ENCODE data around the gene NFATC4.

NFATC4 gene

DNA sequence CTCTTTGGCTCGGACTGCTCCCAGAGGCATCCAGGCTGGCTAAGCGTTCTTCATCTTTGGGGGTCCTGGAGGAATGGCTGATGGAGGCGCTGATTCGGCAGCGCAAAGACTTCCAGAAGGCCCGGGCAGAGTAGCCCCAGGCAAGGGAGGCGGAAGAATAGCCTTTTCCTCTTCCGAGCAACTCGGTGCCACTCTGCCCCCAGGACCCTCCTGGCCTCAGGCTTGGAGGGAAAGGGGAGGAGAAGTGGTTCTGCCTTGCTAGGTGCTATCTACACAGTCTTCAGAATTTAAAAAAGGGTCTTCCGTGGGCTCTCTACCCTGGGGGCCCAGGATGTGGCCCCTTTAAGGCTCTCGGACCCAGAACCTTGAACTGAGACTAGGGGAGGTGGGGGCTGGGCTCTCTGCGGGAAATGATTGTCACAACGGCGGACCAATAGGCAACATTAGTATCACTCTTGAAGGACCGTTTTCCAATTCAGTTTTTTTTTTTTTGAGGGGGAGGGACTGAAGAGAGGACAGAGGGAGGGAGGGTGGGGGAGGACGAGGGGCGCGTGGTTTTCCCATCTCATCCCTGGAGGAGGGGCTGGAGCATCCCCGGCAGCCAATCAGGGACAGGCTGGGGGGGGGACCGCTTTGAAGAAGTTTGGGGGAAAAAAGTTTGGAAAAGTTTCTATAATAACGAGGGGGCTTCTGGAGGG, at the start of gene NFATC4:
Gene NFATC4 (plus strand): TSS at position 671 of the 698 bp plus-strand sequence. CDS start 157 bp downstream, outside the sequence.
- peak; percentile 26 to 27 for DNase-seq
- TF ChIP-seq GATA1 (IDR thresholded peaks at IDR 0.05; ENCODE audit: low read depth, low read length) (no peak), POLR2A (IDR thresholded peaks at IDR 0.05; ENCODE audit: low read length) (no peak)

DNA sequence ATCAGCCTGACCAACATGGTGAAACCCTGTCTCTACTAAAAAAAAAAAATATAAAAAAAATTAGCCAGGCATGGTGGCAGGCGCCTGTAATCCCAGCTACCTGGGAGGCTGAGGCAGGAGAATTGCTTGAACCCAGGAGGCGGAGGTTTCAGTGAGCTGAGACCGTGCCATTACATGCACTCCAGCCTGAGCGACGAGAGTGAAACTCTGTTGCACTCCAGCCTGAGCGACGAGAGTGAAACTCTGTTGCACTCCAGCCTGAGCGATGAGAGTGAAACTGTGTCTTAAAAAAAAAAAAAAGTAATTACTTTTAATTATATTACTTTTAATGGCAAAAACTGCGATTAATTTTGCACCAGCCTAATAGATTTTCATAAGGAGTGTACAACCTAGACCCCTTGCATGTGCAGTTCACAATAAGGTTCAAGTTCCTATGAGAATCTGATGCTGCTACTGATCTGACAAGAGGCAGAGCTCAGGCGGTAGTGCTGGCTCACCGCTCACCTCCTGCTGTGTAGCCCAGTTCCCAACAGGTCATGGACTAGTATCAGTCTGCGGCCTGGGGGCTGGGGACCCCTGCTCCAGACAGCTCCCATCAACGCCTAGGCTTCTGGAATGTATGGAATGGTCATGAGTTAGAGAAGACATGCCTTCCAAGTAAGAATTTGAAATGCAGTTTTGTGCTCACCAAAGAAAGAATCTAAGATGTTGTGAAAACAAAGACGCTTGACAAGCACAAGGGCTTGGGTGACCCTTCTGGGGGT, 46.6 kb upstream of the NFATC4 start:
- no peak for DNase-seq
- TF ChIP-seq POLR2A (IDR thresholded peaks at IDR 0.05; ENCODE audit: low read length) (no peak), GATA1 (IDR thresholded peaks at IDR 0.05; ENCODE audit: low read depth, low read length) (no peak)

- no peak for TF ChIP-seq GATA1 (IDR thresholded peaks at IDR 0.05; ENCODE audit: low read depth, low read length)
- TF ChIP-seq POLR2A (IDR thresholded peaks at IDR 0.05; ENCODE audit: low read length) = no peak
- DNase-seq = no peak
Measured at GRCh38 chr14:24322672-24323071, 45.3 kb upstream of the NFATC4 start.

- no peak for TF ChIP-seq POLR2A (IDR thresholded peaks at IDR 0.05; ENCODE audit: low read length)
- no peak for TF ChIP-seq GATA1 (IDR thresholded peaks at IDR 0.05; ENCODE audit: low read depth, low read length)
- no peak for DNase-seq
Measured at GRCh38 chr14:24323341-24323740, 44.6 kb upstream of the NFATC4 start.

- DNase-seq = no peak
- TF ChIP-seq GATA1 (IDR thresholded peaks at IDR 0.05; ENCODE audit: low read depth, low read length) (no peak), POLR2A (IDR thresholded peaks at IDR 0.05; ENCODE audit: low read length) (no peak)
Measured at GRCh38 chr14:24324024-24324423, 44.0 kb upstream of the NFATC4 start.

GRCh38 chr14:24325041-24325530, 42.9 kb upstream of the NFATC4 start:
- DNase-seq = no peak
- TF ChIP-seq GATA1 (IDR thresholded peaks at IDR 0.05; ENCODE audit: low read depth, low read length) (no peak), POLR2A (IDR thresholded peaks at IDR 0.05; ENCODE audit: low read length) (no peak)

GRCh38 chr14:24325963-24326362, 42.0 kb upstream of the NFATC4 start:
- DNase-seq = no peak

DNA sequence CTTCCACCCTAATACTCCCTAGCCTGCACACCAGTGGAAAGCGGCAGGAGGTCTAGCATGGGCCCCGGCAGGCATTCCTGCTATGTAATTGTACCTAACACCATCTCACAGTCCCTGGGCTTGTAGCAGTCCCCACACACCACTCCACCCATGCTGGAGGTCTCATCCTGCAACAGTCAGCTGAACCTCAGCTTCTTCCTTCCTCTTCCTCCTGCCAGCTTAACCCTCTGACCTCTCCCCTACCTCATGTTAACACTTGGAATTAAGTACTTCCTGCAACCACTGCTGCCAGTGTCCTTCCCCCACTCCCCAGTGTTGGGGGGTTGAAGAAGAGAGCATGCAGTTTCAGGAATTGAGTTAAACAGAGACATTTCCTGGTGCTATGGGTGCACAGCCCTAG, 40.7 kb upstream of the NFATC4 start:
- TF ChIP-seq POLR2A (IDR thresholded peaks at IDR 0.05; ENCODE audit: low read length) = no peak
- no peak for TF ChIP-seq GATA1 (IDR thresholded peaks at IDR 0.05; ENCODE audit: low read depth, low read length)
- DNase-seq = no peak

More at GRCh38 chr14:24325963-24326362, 42.0 kb upstream of the NFATC4 start:
- no peak for TF ChIP-seq GATA1 (IDR thresholded peaks at IDR 0.05; ENCODE audit: low read depth, low read length)
- TF ChIP-seq POLR2A (IDR thresholded peaks at IDR 0.05; ENCODE audit: low read length) = no peak

DNA sequence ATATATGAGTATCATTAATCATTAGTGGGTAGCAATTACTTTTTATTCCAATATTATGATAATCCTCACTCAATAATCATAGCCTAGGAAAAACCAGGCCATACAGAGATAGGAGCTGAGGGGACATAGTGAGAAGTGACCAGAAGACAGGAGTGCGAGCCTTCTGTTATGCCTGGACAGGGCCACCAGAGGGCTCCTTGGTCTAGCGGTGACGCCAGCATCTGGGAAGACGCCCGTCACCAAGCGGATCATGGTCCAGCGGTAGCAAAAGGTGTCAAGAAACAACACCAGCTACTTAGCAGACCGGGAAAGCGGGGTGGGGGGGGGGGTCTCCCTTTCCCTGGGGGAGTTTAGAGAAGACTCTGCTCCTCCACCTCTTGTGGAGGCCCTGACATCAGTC, 40.1 kb upstream of the NFATC4 start:
- DNase-seq = peak; percentile 24 to 45

GRCh38 chr14:24329073-24329663, 38.8 kb upstream of the NFATC4 start:
- no peak for TF ChIP-seq GATA1 (IDR thresholded peaks at IDR 0.05; ENCODE audit: low read depth, low read length)
- TF ChIP-seq POLR2A (IDR thresholded peaks at IDR 0.05; ENCODE audit: low read length) = no peak
- DNase-seq = no peak

GRCh38 chr14:24329736-24330135, 38.2 kb upstream of the NFATC4 start:
- peak; percentile 34 to 37 for DNase-seq
- TF ChIP-seq POLR2A (IDR thresholded peaks at IDR 0.05; ENCODE audit: low read length) = no peak
- no peak for TF ChIP-seq GATA1 (IDR thresholded peaks at IDR 0.05; ENCODE audit: low read depth, low read length)

- DNase-seq = no peak
- TF ChIP-seq GATA1 (IDR thresholded peaks at IDR 0.05; ENCODE audit: low read depth, low read length) (no peak), POLR2A (IDR thresholded peaks at IDR 0.05; ENCODE audit: low read length) (no peak)
Measured at GRCh38 chr14:24330973-24331674, 36.9 kb upstream of the NFATC4 start.

GRCh38 chr14:24331731-24332267, 36.2 kb upstream of the NFATC4 start:
- no peak for TF ChIP-seq GATA1 (IDR thresholded peaks at IDR 0.05; ENCODE audit: low read depth, low read length)
- no peak for TF ChIP-seq POLR2A (IDR thresholded peaks at IDR 0.05; ENCODE audit: low read length)
- DNase-seq = no peak

All from erythroblast (primary cell).